Measurements from ENCODE around the gene NPBWR2. TPM values are rescaled to one million over a fixed set of nuclear protein-coding genes. Genes with fewer than 3 reads are reported as not detected.

NPBWR2 gene
- total RNA-seq, 4 donors from 2014 or later, result not detected

DNA sequence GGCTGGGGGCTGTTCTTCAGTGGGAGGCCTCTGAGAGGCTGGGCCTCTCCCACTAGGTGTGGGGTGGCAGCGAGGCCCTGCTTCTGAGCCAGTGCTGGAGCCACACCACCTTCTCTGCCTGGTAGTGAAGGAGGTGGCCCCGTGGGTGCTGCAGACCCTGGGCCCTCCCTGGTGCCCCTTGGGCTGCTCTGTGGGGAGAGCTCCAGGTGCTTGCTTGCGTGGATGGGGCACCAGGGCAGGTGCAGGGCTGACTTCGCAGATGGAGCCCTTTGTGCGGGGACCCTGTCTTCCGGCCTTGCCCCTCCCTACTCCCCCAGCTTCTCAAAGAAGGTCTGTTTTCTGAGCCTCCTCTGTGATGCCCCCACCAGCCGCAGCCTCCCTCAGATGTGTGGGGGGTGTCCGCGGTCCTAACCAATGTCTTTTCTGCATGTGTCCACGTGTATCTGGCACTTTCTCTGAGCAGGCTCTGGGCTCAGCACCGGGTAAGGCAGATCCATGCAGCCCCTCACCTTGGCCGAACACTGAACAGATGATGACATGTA lies 39.6 kb upstream of the NPBWR2 start:
- WGBS, 2 donors, result 87 to 89% methylated on average over 8 to 9 of the region's 12 CpGs
- Histone ChIP-seq H3K9me3 (peaks cover 0 to 17% (median 10%) of the 10 kb centered on the region in 3 donors), H3K36me3 (no peaks in the 10 kb centered on the region), H3K27ac (no peak overlapping the region), H3K4me3 (no peak overlapping the region), H3K4me1 (peaks cover 0 to 6% (median 4%) of the 10 kb centered on the region in 3 donors), H3K27me3 (peaks cover 0 to 52% (median 0%) of the 10 kb centered on the region in 4 donors)
- intact Hi-C loops (cut with DNase I), result no loop called here
- no peak for DNase-seq
- TF ChIP-seq POLR2A (IDR thresholded peaks at IDR 0.05), result no peak
- TF ChIP-seq, protein P1, sequence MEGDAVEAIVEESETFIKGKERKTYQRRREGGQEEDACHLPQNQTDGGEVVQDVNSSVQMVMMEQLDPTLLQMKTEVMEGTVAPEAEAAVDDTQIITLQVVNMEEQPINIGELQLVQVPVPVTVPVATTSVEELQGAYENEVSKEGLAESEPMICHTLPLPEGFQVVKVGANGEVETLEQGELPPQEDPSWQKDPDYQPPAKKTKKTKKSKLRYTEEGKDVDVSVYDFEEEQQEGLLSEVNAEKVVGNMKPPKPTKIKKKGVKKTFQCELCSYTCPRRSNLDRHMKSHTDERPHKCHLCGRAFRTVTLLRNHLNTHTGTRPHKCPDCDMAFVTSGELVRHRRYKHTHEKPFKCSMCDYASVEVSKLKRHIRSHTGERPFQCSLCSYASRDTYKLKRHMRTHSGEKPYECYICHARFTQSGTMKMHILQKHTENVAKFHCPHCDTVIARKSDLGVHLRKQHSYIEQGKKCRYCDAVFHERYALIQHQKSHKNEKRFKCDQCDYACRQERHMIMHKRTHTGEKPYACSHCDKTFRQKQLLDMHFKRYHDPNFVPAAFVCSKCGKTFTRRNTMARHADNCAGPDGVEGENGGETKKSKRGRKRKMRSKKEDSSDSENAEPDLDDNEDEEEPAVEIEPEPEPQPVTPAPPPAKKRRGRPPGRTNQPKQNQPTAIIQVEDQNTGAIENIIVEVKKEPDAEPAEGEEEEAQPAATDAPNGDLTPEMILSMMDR (IDR thresholded peaks at IDR 0.05), result no peak

DNA sequence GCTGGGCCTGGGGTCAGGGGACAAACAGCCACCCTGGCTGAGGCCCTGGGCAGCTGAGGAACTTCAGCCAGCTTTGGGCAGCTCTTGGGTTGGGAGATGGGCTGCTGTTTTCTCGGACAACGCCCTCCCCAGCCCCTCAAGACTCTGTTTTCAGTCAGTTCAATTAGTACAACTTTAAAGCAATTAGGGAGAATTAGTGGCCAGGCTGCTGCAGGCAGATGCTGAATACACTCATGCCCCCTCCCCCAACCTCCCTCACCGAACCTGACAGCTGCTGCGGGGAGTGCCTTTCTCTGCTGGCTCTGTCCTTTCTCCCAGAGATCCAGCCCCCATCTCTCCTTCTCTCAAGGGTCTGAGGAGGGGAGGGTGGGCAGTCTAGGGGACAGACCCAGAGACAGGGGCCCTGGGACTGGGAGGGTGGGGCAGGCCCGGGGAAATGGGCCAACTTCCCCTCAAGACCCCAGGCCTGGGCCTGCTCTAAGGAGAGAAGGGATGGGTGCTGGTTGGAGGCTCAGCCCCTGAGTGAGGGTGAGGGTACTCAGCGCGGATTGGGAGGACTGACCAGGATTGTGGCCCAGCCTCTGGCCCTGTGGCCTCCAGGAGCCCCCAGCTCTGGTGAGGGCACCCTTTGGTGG lies 39.1 kb upstream of the NPBWR2 start:
- WGBS, 2 donors, result 100% methylated on average over 2 of the region's 7 CpGs; no CpG with 5 or more reads in 1 of the 2 donors
- TF ChIP-seq, protein P1 (IDR thresholded peaks at IDR 0.05), result no peak
- no peak for TF ChIP-seq POLR2A (IDR thresholded peaks at IDR 0.05)
- no peaks in the 10 kb centered on the region for H3K36me3 ChIP-seq
- H3K4me1 ChIP-seq, result peaks cover 0 to under 1% (median 0%) of the 10 kb centered on the region in 3 donors
- H3K4me3 ChIP-seq, result no peak overlapping the region
- intact Hi-C loops (cut with DNase I), result no loop called here
- H3K27ac ChIP-seq, result no peak overlapping the region
- DNase-seq, result no peak
- peaks cover 0 to 17% (median 10%) of the 10 kb centered on the region in 3 donors for H3K9me3 ChIP-seq
- H3K27me3 ChIP-seq, result peaks cover 0 to 57% (median 0%) of the 10 kb centered on the region in 4 donors

DNA sequence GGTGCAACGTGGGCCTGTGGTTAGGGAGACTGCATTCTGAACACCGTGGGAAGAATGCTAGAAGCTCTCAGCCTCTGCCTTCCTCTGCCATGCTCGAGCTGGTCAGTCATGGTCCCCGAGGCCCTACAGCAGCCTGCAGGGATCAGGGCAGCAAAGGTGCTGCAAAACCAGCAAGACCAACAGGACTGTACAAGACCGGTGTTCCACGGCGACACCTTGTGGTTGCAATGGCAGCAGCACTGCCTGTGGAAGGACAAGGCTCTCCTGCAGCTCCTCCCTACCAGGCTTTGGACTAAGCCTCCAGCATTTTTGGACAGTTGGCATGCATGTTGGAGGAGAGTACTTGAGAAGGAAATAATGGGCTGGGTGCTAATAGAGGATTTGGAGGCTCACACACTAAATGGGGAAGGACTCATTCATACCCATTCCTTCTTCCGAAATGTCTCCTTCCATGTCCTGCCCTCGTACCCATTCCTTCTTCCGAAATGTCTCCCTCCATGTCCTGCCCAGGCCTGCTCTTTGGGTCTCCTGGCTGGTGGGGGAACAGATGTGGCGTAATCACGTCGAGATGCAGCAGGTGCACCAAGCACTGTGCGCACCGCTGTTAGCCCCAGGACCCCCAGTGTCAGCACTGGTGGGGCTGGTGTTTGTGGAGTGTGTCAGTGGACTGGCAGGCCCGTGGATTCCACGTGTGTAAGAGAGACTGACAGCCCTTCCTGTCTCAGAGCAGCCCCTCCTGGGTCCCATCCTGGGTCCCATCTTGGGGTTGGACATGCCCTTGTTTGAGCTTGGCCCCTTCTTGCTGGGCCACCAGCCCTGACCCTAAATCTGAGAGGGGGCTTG lies 38.3 kb upstream of the NPBWR2 start:
- peaks cover 0 to 64% (median 0%) of the 10 kb centered on the region in 4 donors for H3K27me3 ChIP-seq
- H3K4me1 ChIP-seq, result no peaks in the 10 kb centered on the region
- DNase-seq, result no peak
- intact Hi-C loops (cut with DNase I), result no loop called here
- no peak overlapping the region for H3K27ac ChIP-seq
- H3K4me3 ChIP-seq, result no peak overlapping the region
- no peaks in the 10 kb centered on the region for H3K36me3 ChIP-seq
- no peak for TF ChIP-seq POLR2A (IDR thresholded peaks at IDR 0.05)
- TF ChIP-seq, protein P1 (IDR thresholded peaks at IDR 0.05), result no peak
- H3K9me3 ChIP-seq, result peaks cover 0 to 17% (median 10%) of the 10 kb centered on the region in 3 donors
- 86 to 99% methylated on average over 10 of the region's 17 CpGs for WGBS, 2 donors

DNA sequence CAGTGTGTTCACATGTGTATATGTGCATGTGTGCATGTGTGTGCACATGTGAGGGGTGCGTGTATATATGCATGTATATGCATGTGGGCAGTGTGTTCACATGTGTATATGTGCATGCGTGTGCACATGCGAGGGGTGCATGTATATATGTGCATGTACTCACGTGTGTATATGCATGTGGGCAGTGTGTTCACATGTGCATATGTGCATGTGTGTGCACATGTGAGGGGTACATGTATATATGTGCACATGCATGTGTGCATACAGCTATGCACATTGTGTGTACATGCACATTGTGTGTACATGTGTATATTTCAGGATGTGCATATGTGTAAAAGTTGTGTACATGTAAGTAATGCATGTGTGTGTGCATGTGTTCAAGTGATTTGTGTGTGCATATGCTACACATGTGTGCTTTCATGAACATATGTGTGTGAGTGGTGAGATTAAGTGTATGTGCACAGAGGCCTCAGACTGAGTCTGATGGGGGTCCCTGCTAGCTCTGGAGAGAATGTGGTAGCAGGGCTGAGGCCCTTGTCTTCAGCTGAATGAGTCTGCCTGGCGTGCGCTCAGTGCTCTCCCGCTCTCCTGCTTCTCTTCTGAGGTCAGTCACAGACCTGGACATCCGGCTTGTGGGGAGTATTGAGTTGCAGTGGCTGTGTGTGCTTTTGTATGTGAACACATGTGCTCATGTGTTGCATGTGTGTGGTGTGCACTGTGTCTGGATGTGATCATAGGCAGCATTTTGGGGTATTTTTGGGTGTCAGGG lies 37.0 kb upstream of the NPBWR2 start:
- Histone ChIP-seq H3K4me1 (no peaks in the 10 kb centered on the region), H3K9me3 (peaks cover 0 to 17% (median 10%) of the 10 kb centered on the region in 3 donors), H3K36me3 (no peaks in the 10 kb centered on the region), H3K27ac (no peak overlapping the region), H3K4me3 (no peak overlapping the region), H3K27me3 (peaks cover 0 to 77% (median 0%) of the 10 kb centered on the region in 4 donors)
- no peak for DNase-seq
- intact Hi-C loops (cut with DNase I), result no loop called here
- 83 to 85% methylated on average over 4 to 8 of the region's 8 CpGs for WGBS, 2 donors
- TF ChIP-seq, protein P1 (IDR thresholded peaks at IDR 0.05), result no peak
- TF ChIP-seq POLR2A (IDR thresholded peaks at IDR 0.05), result no peak
